Mucosa of rectum (tissue), 2 donors: ENCODE measurements around the gene FAM50A.
A peak's percentile ranks its signal among the peaks of the same experiment; 100 is the strongest.
"Not testable (repeated sequence)": the region's sequence is repeated elsewhere in the genome, so short reads cannot be mapped to it uniquely, and the experiment has no call there.

Experiments used
- H3K27ac ChIP-seq, 2 donors: one replicate each; pipeline ENCODE4 v1.7.0; 2013; ENCODE audit warnings: inconsistent platforms in 2 of 2, low read depth in 2 of 2, low read length in 2 of 2
- H3K27me3 ChIP-seq, 2 donors: one replicate each; pipeline ENCODE4 v1.7.0; 2013; ENCODE audit warnings: low read length in 2 of 2; ENCODE audit not compliant: control insufficient read depth in 2 of 2, insufficient read depth in 2 of 2
- H3K36me3 ChIP-seq, 2 donors: one replicate each; pipeline ENCODE4 v1.7.0; 2013; ENCODE audit warnings: low read length in 2 of 2; ENCODE audit not compliant: control insufficient read depth in 2 of 2, insufficient read depth in 2 of 2
- H3K4me1 ChIP-seq, 2 donors: one replicate each; pipeline ENCODE4 v1.7.0; 2013; ENCODE audit warnings: low read length in 2 of 2, mild to moderate bottlenecking in 1 of 2; ENCODE audit not compliant: control insufficient read depth in 2 of 2, insufficient read depth in 2 of 2
- H3K4me3 ChIP-seq, 2 donors: one replicate each; pipeline ENCODE4 v1.7.0; 2013; ENCODE audit warnings: low read length in 2 of 2
- H3K9ac ChIP-seq, 2 donors: one replicate each; pipeline ENCODE4 v1.7.0; 2013; ENCODE audit warnings: low read length in 2 of 2, low read depth in 1 of 2, mild to moderate bottlenecking in 1 of 2
- H3K9me3 ChIP-seq, 2 donors: one replicate each; pipeline ENCODE4 v1.7.0; 2013; ENCODE audit warnings: low read length in 2 of 2; ENCODE audit not compliant: control insufficient read depth in 2 of 2
- donor health status: healthy.
- donor health status: Normal muscosa, but diverticular disease.

Gene FAM50A, protein sequence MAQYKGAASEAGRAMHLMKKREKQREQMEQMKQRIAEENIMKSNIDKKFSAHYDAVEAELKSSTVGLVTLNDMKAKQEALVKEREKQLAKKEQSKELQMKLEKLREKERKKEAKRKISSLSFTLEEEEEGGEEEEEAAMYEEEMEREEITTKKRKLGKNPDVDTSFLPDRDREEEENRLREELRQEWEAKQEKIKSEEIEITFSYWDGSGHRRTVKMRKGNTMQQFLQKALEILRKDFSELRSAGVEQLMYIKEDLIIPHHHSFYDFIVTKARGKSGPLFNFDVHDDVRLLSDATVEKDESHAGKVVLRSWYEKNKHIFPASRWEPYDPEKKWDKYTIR

DNA sequence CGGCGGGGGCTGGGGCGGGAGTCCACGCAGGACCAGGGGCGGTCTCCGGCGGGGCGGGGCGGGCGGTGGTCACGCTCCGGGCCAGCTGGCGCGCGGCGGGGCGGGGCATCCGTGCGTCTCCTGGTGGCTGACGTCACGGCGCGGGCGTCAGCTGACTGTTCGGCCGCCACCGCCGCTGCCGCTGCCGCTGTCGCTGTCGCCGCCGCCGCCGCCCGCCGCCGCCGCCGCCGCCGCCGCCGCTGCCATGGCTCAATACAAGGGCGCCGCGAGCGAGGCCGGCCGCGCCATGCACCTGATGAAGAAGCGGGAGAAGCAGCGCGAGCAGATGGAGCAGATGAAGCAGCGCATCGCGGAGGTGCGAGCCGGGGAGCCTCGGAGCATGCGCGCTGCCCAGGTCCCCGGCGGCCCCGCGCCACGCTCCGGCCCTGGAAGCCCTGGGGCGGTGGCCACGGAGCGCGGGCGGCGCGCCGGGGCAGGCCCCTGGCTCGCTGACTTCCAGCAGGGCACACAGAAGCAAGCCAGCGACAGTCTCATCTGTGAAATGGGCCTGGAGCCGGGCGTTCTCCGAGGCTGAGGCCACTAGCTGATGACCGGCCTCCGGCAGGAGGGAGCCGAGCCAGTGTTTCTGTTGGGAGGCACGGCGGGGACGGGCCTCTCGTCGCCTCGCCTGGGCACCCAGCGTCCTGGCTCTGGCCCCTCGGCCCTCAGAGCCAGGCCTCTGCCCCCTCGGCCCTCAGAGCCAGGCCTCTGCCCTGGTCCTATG is at the start of gene FAM50A:
FAM50A (plus strand) TSS at position 150 of the 763 bp plus-strand sequence; CDS start at position 245, 95 bp downstream.
- no peaks in the 10 kb centered on the region for H3K9me3 ChIP-seq
- peaks cover 7 to 10% of the 10 kb centered on the region in 2 donors for H3K4me1 ChIP-seq
- peaks cover 12 to 16% of the 10 kb centered on the region in 2 donors for H3K36me3 ChIP-seq
- peak within 1 kb of the TSS; percentile 63 to 86 for H3K9ac ChIP-seq
- H3K27me3 ChIP-seq: no peaks in the 10 kb centered on the region
- peak within 1 kb of the TSS; percentile 62 to 66 for H3K4me3 ChIP-seq
- peak within 1 kb of the TSS; percentile 68 to 74 for H3K27ac ChIP-seq

DNA sequence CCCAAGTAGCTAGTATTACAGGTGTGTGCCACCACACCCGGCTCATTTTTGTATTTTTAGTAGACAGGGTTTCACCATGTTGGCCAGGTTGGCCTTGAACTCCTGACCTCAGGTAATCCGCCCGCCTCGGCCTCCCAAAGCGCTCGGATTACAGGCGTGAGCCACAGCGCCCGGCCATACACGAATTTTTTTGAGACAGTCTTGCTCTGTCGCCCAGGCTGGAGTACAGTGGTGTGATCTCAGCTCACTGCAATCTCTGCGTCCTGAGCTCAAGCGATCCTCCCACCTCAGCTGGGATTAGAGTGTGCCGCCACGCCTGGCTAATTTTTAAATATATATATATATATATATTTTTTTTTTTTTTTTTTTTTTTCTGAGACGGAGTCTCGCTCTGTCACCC is 47.6 kb upstream of the FAM50A start:
- not testable (repeated sequence) for H3K9ac ChIP-seq, H3K9me3 ChIP-seq, H3K4me3 ChIP-seq, H3K27ac ChIP-seq, H3K27me3 ChIP-seq
- Histone ChIP-seq H3K36me3 (peaks cover 19 to 21% of the 10 kb centered on the region in 2 donors), H3K4me1 (peaks cover 9 to 12% of the 10 kb centered on the region in 2 donors)

DNA sequence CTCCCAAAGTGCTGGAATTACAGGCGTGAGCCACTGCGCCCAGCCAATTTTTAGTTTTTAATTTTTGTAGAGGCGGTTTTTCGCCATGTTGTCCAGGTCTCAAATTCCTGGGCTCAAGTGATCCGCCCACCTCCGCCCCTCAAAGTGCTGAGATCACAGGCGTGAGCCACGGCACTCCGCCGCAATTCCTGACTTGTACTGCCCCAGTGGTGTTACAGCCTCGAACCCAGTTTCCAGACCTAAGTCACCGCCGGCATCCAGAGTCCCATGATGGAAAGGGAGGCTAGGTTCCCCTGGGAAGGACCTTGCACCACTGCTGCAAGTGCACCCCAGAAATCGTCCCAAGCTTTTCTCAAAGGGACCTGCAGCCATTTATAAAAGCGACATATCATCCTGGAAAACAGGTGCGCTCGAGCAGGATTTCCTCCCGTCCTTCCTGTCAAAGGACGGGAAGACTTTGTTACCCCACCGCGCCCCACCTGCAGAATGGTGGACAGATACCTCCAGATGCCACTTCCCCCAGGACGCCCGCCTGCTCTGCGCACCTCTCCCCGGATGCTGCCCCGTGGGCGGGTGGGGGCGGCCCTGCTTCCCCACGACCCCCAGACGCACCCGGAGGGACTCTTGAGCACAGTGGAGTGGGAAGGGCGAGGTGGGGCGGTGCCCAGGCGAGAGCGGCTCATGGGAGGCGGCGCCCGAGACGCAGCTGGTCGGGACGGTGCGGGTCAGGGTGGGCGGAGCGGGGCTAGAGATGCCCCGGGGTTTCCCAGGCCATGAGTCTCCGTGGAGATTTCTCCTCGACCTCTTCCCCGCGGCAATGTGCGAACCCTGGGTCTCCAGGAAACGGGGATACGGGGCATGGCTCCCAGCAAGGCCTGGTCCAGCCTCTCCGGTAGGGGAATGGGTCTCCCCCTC is 46.7 kb upstream of the FAM50A start:
- Histone ChIP-seq H3K27me3 (no peaks in the 10 kb centered on the region), H3K27ac (peak overlapping the region; percentile 99), H3K36me3 (peaks cover 19 to 21% of the 10 kb centered on the region in 2 donors), H3K4me1 (peaks cover 9 to 12% of the 10 kb centered on the region in 2 donors), H3K9ac (peak overlapping the region; percentile 97 to 99), H3K4me3 (peak overlapping the region; percentile 78 to 92), H3K9me3 (no peaks in the 10 kb centered on the region)

DNA sequence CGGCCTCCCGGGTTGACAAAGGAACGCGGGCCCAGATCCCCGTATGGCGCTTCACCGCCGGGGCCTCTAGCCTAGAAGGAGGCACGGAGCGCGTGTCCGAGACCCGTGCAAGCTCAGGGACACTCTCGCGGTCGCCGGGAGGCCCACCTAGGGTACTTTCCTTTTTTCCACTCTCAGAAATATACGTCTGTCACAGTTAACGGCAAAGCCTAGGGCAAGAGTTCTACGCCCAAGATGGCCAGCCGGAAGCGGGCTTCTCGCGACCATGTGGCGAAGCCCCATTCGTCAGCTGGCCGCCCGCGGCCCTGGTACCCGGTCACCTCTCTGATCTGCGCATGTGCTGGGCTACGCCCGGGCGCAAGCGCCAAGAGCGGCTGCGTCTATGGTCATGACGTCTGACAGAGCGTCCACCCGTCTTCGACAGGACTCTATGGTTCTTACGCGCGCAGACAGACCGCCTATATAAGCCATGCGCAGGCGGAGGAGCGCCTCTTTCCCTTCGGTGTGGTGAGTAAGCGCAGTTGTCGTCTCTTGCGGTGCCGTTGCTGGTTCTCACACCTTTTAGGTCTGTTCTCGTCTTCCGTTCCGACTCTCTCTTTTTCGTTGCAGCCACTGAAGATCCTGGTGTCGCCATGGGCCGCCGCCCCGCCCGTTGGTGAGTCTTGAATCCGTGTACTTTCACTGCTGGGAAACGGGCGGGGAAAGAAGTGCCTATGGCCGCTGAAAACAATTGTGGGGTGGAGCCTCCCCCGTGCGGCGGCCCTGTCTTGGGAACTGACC is 45.9 kb upstream of the FAM50A start, which contains the start of gene RPL10:
RPL10 (plus strand) TSS at position 490 of the 780 bp plus-strand sequence; CDS start at position 633, 143 bp downstream.
- H3K9me3 ChIP-seq: no peaks in the 10 kb centered on the region
- peaks cover 9 to 12% of the 10 kb centered on the region in 2 donors for H3K4me1 ChIP-seq
- H3K27ac ChIP-seq: peak within 1 kb of the TSS; percentile 99
- peak within 1 kb of the TSS; percentile 97 to 99 for H3K9ac ChIP-seq
- peaks cover 19 to 22% of the 10 kb centered on the region in 2 donors for H3K36me3 ChIP-seq
- peak within 1 kb of the TSS; percentile 88 to 92 for H3K4me3 ChIP-seq
- no peaks in the 10 kb centered on the region for H3K27me3 ChIP-seq

DNA sequence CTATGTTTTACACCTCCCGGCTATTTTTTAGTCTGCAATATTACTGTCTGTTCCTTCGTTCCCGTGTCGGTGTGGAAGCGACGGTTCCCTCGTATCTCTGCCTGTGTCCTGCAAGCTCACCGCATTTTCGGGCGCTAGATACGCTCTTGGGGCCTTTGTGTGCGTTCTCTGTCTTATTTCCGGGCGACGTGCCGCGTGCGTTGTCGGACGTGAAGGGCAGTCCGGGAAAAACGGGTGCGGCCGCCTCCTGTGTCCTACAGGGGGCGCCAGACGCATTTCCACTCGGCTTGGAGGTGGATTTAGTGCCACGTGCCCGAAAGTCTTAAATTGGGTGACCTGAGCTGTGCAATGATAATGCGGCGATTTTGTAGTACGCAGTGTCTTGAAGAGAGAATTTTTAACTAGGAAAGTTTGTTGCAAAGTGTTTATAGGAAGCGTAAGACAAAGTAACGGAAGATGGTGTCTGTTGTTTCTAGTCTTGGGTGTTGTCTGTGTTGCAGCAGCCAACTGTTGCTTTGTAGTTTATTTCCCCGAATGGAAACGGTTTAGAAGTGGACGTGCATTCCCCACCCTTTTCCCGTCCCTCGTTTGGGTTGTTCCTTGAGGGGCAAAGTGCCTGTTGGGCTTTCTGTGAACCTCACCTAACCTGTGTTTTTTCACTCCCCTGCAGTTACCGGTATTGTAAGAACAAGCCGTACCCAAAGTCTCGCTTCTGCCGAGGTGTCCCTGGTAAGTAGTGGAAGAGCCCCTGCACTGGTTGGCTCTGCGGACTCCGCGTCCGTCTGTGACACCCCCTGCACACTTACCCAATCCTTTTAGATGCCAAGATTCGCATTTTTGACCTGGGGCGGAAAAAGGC is 45.0 kb upstream of the FAM50A start:
- H3K9ac ChIP-seq: peak overlapping the region; percentile 97 to 99

DNA sequence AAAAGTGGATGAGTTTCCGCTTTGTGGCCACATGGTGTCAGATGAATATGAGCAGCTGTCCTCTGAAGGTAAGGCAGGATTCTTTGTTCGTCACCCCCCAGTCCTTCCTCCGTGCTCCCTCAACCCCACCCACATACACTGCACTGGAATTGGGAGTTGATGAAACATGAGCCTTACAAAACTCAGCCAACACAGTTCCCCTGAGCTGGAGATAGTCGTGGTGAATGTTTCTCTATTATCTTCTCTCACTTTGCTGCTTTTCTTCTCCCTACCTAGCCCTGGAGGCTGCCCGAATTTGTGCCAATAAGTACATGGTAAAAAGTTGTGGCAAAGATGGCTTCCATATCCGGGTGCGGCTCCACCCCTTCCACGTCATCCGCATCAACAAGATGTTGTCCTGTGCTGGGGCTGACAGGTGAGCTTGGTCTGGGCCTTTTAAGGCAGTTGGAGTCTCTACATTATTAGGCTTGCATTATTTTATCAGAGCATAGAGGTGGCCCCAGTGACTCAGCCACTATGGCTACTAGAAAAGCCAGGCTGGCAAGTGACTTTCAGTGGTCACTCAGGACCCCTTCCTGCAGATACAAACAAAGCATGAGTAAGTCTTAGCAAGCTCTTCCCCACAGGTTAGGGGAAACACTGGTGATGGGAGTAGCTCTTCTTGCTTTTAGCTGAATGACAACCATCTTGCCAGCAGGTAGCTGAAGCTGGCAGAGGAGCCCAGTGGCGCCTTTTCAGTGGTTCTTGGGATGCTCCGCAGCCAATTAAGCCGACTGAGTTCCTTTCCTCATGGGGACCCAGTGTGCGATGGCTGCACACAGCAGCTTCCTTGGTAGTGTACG is 44.2 kb upstream of the FAM50A start:
- H3K36me3 ChIP-seq: peaks cover 19 to 24% of the 10 kb centered on the region in 2 donors
- no peaks in the 10 kb centered on the region for H3K27me3 ChIP-seq
- peak overlapping the region; percentile 97 to 99 for H3K9ac ChIP-seq
- H3K9me3 ChIP-seq: no peaks in the 10 kb centered on the region
- peaks cover 9 to 12% of the 10 kb centered on the region in 2 donors for H3K4me1 ChIP-seq
- peak overlapping the region; percentile 88 to 92 for H3K4me3 ChIP-seq
- peak overlapping the region; percentile 99 for H3K27ac ChIP-seq

More for the DNA sequence above, 45.0 kb upstream of the FAM50A start:
- H3K27me3 ChIP-seq: no peaks in the 10 kb centered on the region
- H3K9me3 ChIP-seq: no peaks in the 10 kb centered on the region
- peak overlapping the region; percentile 99 for H3K27ac ChIP-seq
- peaks cover 9 to 12% of the 10 kb centered on the region in 2 donors for H3K4me1 ChIP-seq
- H3K36me3 ChIP-seq: peaks cover 19 to 24% of the 10 kb centered on the region in 2 donors
- peak overlapping the region; percentile 88 to 92 for H3K4me3 ChIP-seq

DNA sequence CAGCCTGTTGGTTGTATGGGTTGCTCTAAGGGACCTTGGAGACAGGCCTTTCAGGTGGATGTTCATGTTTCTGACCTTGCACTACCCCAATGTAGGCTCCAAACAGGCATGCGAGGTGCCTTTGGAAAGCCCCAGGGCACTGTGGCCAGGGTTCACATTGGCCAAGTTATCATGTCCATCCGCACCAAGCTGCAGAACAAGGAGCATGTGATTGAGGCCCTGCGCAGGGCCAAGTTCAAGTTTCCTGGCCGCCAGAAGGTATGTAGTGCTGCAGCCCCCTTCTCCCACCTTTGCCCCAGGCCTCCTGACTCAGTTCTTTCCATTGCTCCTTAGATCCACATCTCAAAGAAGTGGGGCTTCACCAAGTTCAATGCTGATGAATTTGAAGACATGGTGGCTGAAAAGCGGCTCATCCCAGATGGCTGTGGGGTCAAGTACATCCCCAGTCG is 43.5 kb upstream of the FAM50A start:
- not testable (repeated sequence) for H3K9ac ChIP-seq, H3K4me3 ChIP-seq, H3K9me3 ChIP-seq, H3K27me3 ChIP-seq
- Histone ChIP-seq H3K27ac (peak overlapping the region in 1 of 2 donors; percentile 99), H3K36me3 (peaks cover 19 to 24% of the 10 kb centered on the region in 2 donors), H3K4me1 (peaks cover 9 to 12% of the 10 kb centered on the region in 2 donors)
